Spleen (tissue), 7 donors: Measurements from ENCODE around the gene LMCD1.

Source experiments
- POLR2A ChIP-seq, 3 donors: fragments of 450-650 bp; IDR thresholded peaks; one replicate each; pipeline ENCODE4 v1.5.1; 2017; ENCODE audit warnings: antibody characterized with exemption in 3 of 3, mild to moderate bottlenecking in 1 of 3
- POLR2AphosphoS5 ChIP-seq, 3 donors: sonication (generic); formaldehyde crosslinking; IDR thresholded peaks; one replicate each; pipeline ENCODE4 v1.5.1; 2017; ENCODE audit warnings: antibody characterized with exemption in 3 of 3
- TF ChIP-seq, protein P1 (sequence below), 11 experiments: fragments of 200-600 bp in 7 of 11; fragments of 450-650 bp in 4 of 11; sonication (generic) in 4 of 11; IDR thresholded peaks in 8 of 11; conservative IDR thresholded peaks in 3 of 11; 1 replicate in 7 of 11; 2 replicates in 4 of 11; pipeline versions ENCODE4 v1.4.0 to v1.8.0; 2016 to 2021; ENCODE audit warnings: antibody characterized with exemption in 11 of 11, inconsistent platforms in 4 of 11, mild to moderate bottlenecking in 1 of 11
- donor health status: DM: no; HTN: no; CAD: no; lungs with moderate emphysema.
- donor health status: DM: no; HTN: no; CAD: no.
- donor health status: DM: no; HTN: no; CAD: no.

- TF ChIP-seq, protein P1, sequence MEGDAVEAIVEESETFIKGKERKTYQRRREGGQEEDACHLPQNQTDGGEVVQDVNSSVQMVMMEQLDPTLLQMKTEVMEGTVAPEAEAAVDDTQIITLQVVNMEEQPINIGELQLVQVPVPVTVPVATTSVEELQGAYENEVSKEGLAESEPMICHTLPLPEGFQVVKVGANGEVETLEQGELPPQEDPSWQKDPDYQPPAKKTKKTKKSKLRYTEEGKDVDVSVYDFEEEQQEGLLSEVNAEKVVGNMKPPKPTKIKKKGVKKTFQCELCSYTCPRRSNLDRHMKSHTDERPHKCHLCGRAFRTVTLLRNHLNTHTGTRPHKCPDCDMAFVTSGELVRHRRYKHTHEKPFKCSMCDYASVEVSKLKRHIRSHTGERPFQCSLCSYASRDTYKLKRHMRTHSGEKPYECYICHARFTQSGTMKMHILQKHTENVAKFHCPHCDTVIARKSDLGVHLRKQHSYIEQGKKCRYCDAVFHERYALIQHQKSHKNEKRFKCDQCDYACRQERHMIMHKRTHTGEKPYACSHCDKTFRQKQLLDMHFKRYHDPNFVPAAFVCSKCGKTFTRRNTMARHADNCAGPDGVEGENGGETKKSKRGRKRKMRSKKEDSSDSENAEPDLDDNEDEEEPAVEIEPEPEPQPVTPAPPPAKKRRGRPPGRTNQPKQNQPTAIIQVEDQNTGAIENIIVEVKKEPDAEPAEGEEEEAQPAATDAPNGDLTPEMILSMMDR (IDR thresholded peaks at IDR 0.05 in 8 of 11, conservative IDR thresholded peaks at IDR 0.05 in 3 of 11) = no peak
- TF ChIP-seq POLR2AphosphoS5 (IDR thresholded peaks at IDR 0.05) (peak in 1 of 3 donors; percentile 55), POLR2A (IDR thresholded peaks at IDR 0.05) (no peak)
Observed at GRCh38 chr3:8532251-8532871, 30.7 kb downstream of the LMCD1 start.
